ENCODE measurements around the gene NRXN3.

DNA sequence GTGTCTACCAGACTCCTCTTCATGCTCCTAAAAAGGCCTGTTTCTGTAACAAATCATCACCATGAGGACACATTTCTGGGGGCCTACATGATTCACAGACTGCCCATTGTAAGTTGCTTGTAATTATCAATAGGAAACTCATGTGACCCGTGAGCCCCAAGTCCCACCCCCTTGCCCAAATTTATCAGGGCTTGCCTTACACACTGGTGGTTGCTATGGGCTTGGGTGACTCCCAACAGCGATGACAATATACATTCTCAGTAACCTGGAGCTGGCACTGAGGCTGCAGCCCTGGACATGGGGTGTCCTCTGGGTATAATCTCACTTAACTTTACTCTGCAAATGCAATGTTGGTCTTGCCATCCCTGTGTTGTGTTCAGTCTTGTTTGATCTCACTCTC is 149.2 kb downstream of the NRXN3 start:
- no peak for TF ChIP-seq CTCF (IDR thresholded peaks at IDR 0.05)
- TF ChIP-seq POLR2A (IDR thresholded peaks at IDR 0.05): no peak
- no peak for TF ChIP-seq POLR2AphosphoS5 (IDR thresholded peaks at IDR 0.05)
